Medulla oblongata (tissue), 1 donor: Measurements from ENCODE around the gene SBK3.
A peak's percentile ranks its signal among the peaks of the same experiment; 100 is the strongest.
"Not testable (repeated sequence)": the region's sequence is repeated elsewhere in the genome, so short reads cannot be mapped to it uniquely, and the experiment has no call there.

Experiments used
- DNase-seq: peaks from one replicate; pipeline ENCODE4 v3.0.0-alpha.2; 2015; ENCODE audit errors: extremely low spot score

SBK3 gene

DNA sequence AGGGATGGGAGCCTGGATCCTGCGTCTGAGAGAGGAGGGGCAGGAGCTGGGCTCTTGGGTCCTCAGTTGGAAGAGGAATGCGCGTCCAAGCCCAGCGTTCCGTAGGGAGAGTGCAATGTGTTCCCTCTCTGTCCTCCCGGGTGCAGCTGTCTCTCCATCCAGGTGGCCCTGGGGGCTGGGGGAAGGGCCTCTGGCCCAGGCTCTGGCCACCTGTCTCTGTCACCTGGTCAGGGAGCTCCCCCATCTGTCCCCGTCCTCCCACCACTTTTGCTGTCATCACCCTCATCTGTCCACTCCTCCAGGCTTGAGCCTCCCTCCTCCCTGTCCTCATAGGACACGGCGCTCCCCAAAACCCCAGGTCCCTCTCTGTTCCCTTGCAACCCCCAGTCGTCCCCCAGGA, 4.7 kb downstream of the SBK3 start:
- DNase-seq = no peak

DNA sequence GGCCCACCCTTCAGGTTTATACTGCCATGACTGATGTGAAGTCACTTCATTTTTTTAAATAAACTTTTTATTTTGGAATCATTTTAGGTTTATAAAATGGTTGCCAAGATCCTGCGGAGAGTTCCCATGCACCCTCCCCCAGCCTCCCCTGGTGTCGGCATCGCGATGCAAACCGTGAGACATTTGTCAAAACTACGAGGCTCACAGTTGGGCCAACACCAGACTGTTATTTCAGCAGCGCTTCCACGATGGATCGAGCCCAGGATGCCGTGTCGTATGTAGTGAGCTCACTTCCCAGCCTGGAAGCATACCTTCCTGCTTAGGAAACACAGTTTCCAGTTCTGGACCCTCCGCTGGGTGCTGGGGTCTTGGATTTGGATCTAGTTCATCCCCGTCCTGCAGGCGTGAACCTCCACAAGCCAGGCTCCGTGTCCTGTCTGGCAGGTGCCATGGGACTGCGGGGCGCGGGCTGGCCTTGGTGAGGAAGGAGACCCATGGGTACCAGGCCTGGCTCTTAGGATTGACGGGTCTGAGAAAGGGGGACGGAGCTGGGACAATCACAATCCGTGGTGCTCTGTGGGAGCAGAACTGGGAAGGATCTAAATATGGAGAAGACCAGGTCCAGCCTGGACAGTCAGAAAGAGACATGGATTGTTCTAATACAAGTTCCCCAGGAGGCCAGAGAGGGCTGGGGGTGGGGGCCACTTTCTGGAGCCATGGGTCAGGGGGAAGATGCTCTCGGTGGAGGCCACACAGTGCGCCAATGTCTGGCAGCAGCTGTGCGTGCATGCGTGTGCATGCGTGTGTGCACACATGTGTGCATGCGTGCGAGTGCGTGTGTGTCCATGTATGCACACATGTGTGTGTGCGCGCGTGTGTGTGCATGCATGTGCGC, 6.0 kb downstream of the SBK3 start:
- DNase-seq = no peak

- no peak for DNase-seq
Observed at GRCh38 chr19:55538132-55538531, 7.2 kb downstream of the SBK3 start.

GRCh38 chr19:55537741-55538111, 7.6 kb downstream of the SBK3 start:
- DNase-seq = no peak

GRCh38 chr19:55536951-55537740, 8.2 kb downstream of the SBK3 start, which contains the start of gene SBK2:
SBK2 (minus strand) TSS chr19:55537133; CDS start chr19:55536294, 839 bp downstream.
- DNase-seq = no peak

- no peak for DNase-seq
Observed at GRCh38 chr19:55536366-55536765, 9.0 kb downstream of the SBK3 start.

- DNase-seq = no peak
Observed at GRCh38 chr19:55535965-55536350, 9.4 kb downstream of the SBK3 start.

DNA sequence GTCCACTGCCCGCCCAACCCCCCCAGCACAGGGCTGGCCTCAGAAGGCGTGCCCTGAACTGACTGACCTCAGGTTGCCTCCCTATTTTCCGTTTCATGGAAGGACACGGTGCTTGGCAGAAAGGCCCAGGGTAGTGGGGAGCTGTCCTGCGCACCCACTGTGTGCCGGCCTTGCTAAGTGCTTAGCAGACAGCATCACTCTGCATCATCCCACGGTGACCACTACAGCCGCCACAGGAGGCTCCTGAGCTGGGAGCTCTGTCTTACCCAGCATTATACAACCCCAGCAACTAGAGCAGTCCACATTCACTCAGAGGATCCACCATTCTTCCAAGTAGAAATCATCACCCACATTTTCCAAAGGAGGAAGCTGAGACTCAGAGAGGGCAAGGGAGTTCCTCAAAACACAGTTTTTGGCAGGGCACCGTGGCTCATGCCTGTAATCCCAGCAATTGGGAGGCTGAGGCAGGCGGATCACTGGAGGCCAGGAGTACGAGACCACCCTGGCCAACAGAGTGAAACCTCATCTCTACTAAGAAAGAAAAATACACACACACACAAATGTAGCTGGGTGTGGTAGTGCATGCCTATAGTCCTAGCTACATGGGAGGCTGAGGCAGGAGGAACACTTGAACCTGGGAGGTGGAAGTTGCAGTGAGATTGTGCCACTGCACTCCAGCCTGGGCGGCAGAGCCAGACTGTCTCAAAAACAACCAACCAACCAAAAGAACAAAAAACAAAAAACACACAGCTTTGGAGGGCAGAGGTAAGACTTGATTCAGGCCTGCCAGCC, 10.0 kb downstream of the SBK3 start:
- DNase-seq = no peak

- not testable (repeated sequence) for DNase-seq
Observed at GRCh38 chr19:55534280-55534679, 11.1 kb downstream of the SBK3 start.

- DNase-seq = no peak
Observed at GRCh38 chr19:55530996-55531395, 14.3 kb downstream of the SBK3 start.

DNA sequence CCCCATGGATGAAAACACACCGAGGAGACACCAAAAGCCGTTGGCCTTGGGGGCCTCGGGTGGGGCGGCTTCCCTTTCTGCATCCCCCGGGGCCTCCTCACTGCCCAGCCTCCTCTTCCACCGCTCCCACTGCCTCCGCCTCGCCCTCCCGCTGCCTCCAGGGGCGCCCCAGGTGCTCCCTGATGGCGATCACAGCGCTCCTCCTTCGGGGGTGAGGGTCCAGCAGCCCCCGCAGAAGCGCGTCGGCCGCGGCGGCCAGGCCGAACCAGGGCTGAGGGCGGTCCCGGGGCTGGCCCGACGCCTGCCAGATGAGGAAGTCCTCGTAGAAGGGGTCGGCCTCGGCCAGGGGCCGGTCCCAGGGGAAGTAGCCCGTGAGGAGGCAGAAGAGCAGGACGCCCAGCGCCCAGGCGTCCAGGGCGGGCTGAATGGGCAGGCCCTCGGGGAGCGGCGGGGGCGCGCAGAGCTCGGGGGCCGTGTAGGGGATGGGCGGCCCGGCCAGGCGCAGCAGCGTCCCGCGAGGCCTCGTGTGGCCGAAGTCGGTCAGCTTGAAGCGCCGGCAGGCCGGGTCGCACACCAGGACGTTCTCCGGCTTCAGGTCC, 15.6 kb downstream of the SBK3 start:
- DNase-seq = no peak

GRCh38 chr19:55528030-55528803, 17.1 kb downstream of the SBK3 start:
- no peak for DNase-seq

DNA sequence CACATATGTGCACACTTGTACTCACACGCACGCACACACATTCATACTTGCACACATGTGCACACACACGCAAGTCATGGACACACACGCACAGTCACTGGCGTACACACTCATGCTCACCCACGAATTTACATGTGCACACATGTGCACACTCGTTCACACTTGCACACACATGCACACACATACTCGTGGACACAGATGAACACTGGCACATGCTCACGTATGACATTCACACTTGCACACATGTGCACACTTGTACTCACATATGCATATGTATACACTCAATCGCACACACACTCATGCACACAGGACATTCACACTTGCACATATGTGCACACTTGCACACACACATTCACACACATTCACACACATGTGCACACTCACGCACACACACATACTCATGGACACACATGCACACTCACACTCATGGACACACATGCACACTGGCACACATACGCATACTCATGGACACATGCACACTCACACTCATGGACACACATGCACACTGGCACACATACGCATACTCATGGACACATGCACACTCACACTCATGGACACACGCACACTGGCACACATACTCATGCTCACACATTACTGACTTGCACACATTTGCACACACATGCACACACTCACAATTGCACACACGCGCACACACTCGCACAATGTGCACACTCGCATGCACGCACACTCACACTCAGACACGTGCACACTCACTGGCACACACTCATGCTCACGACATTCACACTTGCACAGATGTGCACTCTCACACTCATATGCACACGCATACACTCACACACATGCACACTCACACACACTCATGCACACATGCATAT, 17.9 kb downstream of the SBK3 start:
- no peak for DNase-seq

GRCh38 chr19:55526216-55527196, 18.8 kb downstream of the SBK3 start:
- DNase-seq = peak; percentile 18

GRCh38 chr19:55525289-55526101, 19.8 kb downstream of the SBK3 start:
- DNase-seq = no peak

GRCh38 chr19:55520691-55521292, 24.6 kb downstream of the SBK3 start:
- DNase-seq = no peak
